HG03103 (cell line): Measurements from ENCODE around the gene CRELD2.

ENCODE experiments used
- ATAC-seq: cut with Tn5 transposase; IDR thresholded peaks from one replicate; pipeline ENCODE4 v1.9.1; 2021; ENCODE audit warnings: low read depth; ENCODE audit not compliant: unreplicated experiment

The CRELD2 gene

GRCh38 chr22:49928555-49929210 is 10.2 kb downstream of the CRELD2 start:
- no peak for ATAC-seq

GRCh38 chr22:49929211-49929979 is 11.0 kb downstream of the CRELD2 start:
- no peak for ATAC-seq

GRCh38 chr22:49929994-49930575 is 11.7 kb downstream of the CRELD2 start:
- ATAC-seq: no peak

- no peak for ATAC-seq
These were observed 12.4 kb downstream of the CRELD2 start for GRCh38 chr22:49930596-49931412.

GRCh38 chr22:49933236-49934159 is 15.1 kb downstream of the CRELD2 start:
- no peak for ATAC-seq

GRCh38 chr22:49934160-49934890 is 15.9 kb downstream of the CRELD2 start:
- ATAC-seq: no peak

- ATAC-seq: no peak
These were observed 16.6 kb downstream of the CRELD2 start for GRCh38 chr22:49934891-49935557.

GRCh38 chr22:49935561-49935960 is 17.1 kb downstream of the CRELD2 start:
- ATAC-seq: no peak

GRCh38 chr22:49936018-49936972 is 17.9 kb downstream of the CRELD2 start:
- peak; percentile 44 for ATAC-seq

GRCh38 chr22:49936973-49937757 is 18.7 kb downstream of the CRELD2 start:
- ATAC-seq: no peak

GRCh38 chr22:49937758-49938564 is 19.5 kb downstream of the CRELD2 start:
- no peak for ATAC-seq

GRCh38 chr22:49938565-49939136 is 20.2 kb downstream of the CRELD2 start:
- ATAC-seq: no peak

- ATAC-seq: no peak
These were observed 23.3 kb downstream of the CRELD2 start for GRCh38 chr22:49941507-49942316.

- ATAC-seq: no peak
These were observed 24.4 kb downstream of the CRELD2 start for GRCh38 chr22:49942565-49943404.
